Stomach (tissue), 4 donors: Measurements from ENCODE around the gene CERK.

ENCODE experiments used
- EP300 ChIP-seq: sonication (generic); formaldehyde crosslinking; IDR thresholded peaks from one replicate; pipeline ENCODE4 v1.6.1; 2017; ENCODE audit warnings: antibody characterized with exemption
- POLR2A ChIP-seq, 4 donors: fragments of 450-650 bp; IDR thresholded peaks; one replicate each; pipeline ENCODE4 v1.6.1; 2016; ENCODE audit warnings: antibody characterized with exemption in 4 of 4, control low read depth in 2 of 4, mild to moderate bottlenecking in 1 of 4, moderate library complexity in 1 of 4

DNA sequence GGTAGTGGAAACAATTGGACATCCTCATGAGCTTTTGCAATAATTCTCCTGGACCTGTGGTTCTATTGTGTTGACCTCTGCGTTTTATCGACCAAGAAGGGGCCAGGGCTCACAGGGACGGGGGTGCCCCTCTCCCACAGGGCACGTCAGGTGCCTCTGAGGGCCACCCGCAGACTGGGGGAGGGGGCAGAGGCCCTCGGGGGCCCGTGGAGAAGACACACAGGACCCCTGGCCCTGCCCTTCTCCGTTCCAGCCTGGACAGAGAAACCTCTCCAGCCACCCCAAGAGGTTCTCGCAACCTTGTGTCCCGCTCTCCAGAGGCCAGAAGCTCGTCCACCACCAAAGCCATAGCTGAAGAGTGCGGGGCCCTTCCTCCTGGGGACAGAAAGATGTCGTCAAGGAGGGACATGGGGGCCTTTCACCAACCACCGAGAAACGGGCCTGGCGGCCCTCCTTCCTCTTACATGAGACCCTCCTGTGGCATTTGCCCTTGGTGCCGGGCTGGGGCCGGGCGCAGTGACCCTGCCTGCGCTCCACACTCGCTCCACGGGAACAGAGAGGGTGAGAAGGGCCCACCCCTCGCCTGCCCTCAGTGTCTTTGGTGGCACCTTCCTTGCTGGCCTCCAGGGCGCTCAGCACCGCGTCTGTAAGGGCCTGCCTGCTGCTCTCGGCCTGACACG lies 60.6 kb downstream of the CERK start:
- no peak for TF ChIP-seq POLR2A (IDR thresholded peaks at IDR 0.05)
- TF ChIP-seq EP300, result no peak
